ENCODE measurements around the gene CARNS1. TPM values are rescaled to one million over a fixed set of nuclear protein-coding genes. Genes with fewer than 3 reads are reported as not detected.
"Not testable (repeated sequence)": the region's sequence is repeated elsewhere in the genome, so short reads cannot be mapped to it uniquely, and the experiment has no call there.

CARNS1 gene
- total RNA-seq, 1 donor from 2014 or later: 0.68 TPM

DNA sequence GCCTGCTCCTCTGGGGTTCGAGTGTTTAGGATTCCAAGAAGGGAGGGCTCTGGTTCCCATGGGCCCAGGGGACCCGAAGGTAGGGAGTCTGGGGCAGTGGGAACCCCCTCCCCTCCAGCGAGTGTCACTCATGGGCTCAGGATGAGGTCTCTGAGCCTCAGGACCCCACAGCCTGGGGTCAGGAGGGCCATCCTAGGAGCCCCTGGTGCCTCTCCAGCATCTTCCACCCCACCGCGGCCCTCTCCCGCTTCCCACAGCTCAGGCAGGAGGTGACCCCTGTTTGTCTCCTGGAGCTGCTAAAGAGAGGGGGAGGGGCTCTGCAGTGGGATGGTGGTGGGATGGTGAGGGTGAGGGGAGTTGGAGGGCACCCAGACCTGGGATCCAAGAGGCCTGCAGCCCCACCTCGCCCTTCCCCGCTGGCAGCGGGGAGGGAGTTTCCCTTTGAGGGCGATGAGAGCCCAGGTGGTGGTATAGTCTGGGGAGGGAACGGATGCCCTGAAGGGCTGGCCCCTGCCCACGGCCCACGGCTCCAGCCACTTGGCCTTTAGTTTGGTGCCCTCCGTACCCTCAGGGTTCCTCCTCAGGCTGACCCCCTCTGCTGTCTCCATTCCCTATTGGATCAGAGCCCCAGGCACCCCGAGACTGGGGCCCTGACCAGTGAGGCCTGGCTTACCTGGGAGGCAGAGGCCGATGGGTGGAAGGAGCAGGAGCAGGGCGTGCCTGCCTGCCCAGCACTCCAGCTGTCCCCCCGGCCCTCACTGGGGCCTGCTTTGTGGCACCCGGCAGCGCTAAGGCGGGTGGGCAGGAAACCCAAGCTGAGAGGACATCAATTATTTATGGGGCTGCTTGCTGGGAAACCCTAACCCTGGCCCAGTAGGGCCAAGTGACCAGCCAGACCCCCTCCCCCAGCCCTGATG lies 38.6 kb downstream of the CARNS1 start:
- Mint-ChIP-seq H3K9me3 (no peaks in the 10 kb centered on the region), H3K36me3 (ENCODE audit: low read depth) (no peaks in the 10 kb centered on the region), H3K4me1 (ENCODE audit: low read depth) (peaks cover 5% of the 10 kb centered on the region), H3K27me3 (ENCODE audit: low read depth) (no peaks in the 10 kb centered on the region), H3K4me3 (ENCODE audit: low read depth) (no peak overlapping the region), H3K27ac (no peak overlapping the region)
- intact Hi-C loops (cut with micrococcal nuclease): no loop called here
- DNase-seq (ENCODE audit: low spot score): no peak

DNA sequence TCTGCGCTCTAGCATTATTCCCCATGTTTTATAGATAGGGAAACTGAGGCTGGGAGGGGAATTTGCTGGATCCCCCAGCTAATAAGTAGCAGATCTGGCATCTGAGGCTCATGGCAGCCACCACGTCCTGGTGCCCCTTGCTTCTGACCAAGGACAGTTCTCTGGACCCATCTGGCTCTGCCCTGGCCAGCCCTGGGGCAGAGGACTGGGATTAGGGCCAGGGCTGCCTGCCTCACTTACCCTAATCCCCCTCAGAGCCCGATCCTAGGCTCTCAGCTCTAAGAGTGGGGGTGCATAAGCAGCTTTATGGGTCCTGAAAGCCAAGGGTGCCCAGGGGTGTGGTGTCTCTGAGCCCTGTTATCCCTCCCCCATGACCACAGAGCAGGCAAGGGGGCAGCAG lies 39.6 kb downstream of the CARNS1 start, which contains the start of gene CABP4:
TSS of gene CABP4 (plus strand) at position 301 of the 400 bp plus-strand sequence. CDS start at position 371, 70 bp downstream.
- H3K9me3 Mint-ChIP-seq: no peaks in the 10 kb centered on the region
- H3K4me3 Mint-ChIP-seq (ENCODE audit: low read depth): no peak within 1 kb of the TSS
- DNase-seq (ENCODE audit: low spot score): no peak
- intact Hi-C loops (cut with micrococcal nuclease): no loop called here
- H3K27ac Mint-ChIP-seq: no peak within 1 kb of the TSS
- peaks cover 3% of the 10 kb centered on the region for H3K27me3 Mint-ChIP-seq (ENCODE audit: low read depth)
- H3K4me1 Mint-ChIP-seq (ENCODE audit: low read depth): peaks cover 2% of the 10 kb centered on the region
- no peaks in the 10 kb centered on the region for H3K36me3 Mint-ChIP-seq (ENCODE audit: low read depth)

DNA sequence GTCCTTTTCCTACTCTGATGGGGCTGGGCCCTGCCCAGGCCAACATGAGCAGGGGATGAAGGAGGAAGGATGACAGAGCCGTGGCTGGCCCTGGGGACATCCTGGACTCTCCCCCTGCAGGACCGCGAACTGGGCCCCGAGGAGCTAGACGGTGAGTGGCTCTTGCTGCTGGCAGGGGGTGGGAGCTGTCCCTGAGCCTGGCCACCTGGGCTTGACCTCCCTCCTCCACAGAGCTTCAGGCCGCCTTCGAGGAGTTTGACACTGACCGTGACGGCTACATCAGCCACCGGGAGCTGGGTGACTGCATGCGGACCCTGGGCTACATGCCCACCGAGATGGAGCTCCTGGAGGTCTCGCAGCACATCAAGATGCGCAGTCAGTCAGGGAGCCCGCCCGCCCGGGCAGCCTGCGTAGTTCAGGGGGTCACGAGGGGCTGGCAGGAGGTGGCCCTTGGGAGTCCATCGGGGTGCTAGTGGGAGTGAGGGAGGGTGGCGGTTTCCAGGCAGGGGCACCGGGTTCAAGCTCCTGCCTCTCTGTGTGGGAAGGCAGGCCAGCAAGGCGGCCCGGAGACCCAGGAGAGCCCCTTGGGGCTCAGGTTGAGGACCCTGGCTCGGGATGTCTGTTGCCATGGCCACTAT lies 40.7 kb downstream of the CARNS1 start:
- H3K4me3 Mint-ChIP-seq (ENCODE audit: low read depth): no peak overlapping the region
- H3K27ac Mint-ChIP-seq: no peak overlapping the region
- no peaks in the 10 kb centered on the region for H3K36me3 Mint-ChIP-seq (ENCODE audit: low read depth)
- peaks cover 4% of the 10 kb centered on the region for H3K4me1 Mint-ChIP-seq (ENCODE audit: low read depth)
- H3K9me3 Mint-ChIP-seq: no peaks in the 10 kb centered on the region
- intact Hi-C loops (cut with micrococcal nuclease): no loop called here
- peaks cover 6% of the 10 kb centered on the region for H3K27me3 Mint-ChIP-seq (ENCODE audit: low read depth)
- no peak for DNase-seq (ENCODE audit: low spot score)

DNA sequence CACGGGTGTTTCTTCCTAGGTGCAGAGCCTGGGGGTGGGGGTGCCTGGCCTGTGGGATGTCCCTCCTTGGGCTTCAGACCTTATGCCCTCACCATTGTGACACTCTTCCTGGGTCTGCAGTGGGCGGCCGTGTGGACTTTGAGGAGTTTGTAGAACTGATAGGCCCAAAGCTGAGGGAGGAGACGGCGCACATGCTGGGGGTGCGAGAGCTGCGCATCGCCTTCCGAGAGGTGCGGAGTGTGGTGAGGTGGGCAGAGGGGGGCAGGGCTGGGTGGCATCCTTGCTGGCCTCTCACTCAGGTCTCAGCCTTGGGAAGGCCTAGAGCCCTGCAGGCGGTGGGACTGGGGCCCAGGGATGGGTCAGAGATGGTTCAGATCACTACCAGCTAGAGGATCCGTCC lies 42.0 kb downstream of the CARNS1 start:
- Mint-ChIP-seq H3K4me3 (ENCODE audit: low read depth) (no peak overlapping the region), H3K27ac (no peak overlapping the region), H3K27me3 (ENCODE audit: low read depth) (peaks cover 6% of the 10 kb centered on the region), H3K36me3 (ENCODE audit: low read depth) (no peaks in the 10 kb centered on the region), H3K9me3 (no peaks in the 10 kb centered on the region), H3K4me1 (ENCODE audit: low read depth) (peaks cover 4% of the 10 kb centered on the region)
- no peak for DNase-seq (ENCODE audit: low spot score)
- intact Hi-C loops (cut with micrococcal nuclease): no loop called here

GRCh38 chr11:67458266-67458665 lies 42.8 kb downstream of the CARNS1 start:
- H3K27ac Mint-ChIP-seq: no peak overlapping the region
- peaks cover 4% of the 10 kb centered on the region for H3K4me1 Mint-ChIP-seq (ENCODE audit: low read depth)
- H3K27me3 Mint-ChIP-seq (ENCODE audit: low read depth): peaks cover 6% of the 10 kb centered on the region
- DNase-seq (ENCODE audit: low spot score): no peak
- H3K36me3 Mint-ChIP-seq (ENCODE audit: low read depth): no peaks in the 10 kb centered on the region
- H3K9me3 Mint-ChIP-seq: no peaks in the 10 kb centered on the region
- intact Hi-C loops (cut with micrococcal nuclease): no loop called here
- no peak overlapping the region for H3K4me3 Mint-ChIP-seq (ENCODE audit: low read depth)

- intact Hi-C loops (cut with micrococcal nuclease): no loop called here
- Mint-ChIP-seq H3K27me3 (ENCODE audit: low read depth) (peaks cover 6% of the 10 kb centered on the region), H3K9me3 (no peaks in the 10 kb centered on the region), H3K4me3 (ENCODE audit: low read depth) (no peak overlapping the region), H3K4me1 (ENCODE audit: low read depth) (peaks cover 26% of the 10 kb centered on the region), H3K27ac (no peak overlapping the region), H3K36me3 (ENCODE audit: low read depth) (peaks cover 12% of the 10 kb centered on the region)
- no peak for DNase-seq (ENCODE audit: low spot score)
These were observed 47.7 kb downstream of the CARNS1 start for GRCh38 chr11:67463186-67463585.

DNA sequence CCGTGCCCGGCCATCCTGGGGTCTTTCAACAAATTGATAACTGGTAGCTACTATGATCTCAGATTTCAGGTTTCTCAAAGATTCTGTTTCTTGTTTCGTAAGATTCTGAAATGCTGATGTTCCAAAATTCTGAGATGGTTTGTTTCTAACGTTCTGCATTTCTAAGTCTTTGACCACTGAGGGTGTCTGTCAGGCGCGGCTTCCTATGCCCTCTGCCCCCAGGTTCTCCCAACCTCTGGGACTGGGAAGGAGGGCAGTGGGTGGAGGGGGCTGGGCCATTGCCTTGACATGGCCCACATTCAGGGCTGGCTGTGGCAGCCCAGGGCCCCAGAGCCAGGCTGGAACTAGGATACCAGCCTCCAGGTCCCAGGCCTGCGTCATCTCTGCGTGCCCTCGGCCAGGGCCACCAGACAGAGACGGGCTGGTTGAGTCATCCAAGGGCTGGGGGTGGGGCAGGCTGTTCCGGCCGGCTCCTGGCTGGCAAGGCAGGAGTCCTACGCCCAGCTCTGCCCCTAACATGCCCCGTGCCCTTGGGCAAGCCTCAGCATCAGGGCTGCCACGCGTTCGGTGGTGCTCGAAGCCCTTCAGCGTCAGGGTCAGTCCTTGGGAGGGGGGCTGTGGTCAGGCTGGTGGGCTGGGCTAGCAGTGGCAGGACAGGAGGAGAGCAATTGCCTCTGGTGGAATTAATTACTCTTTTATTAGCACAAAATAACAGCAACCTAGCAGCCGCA lies 48.4 kb downstream of the CARNS1 start:
- Mint-ChIP-seq H3K27me3 (ENCODE audit: low read depth) (peaks cover 6% of the 10 kb centered on the region), H3K4me3 (ENCODE audit: low read depth) (peak overlapping the region; percentile 87), H3K27ac (peak overlapping the region; percentile 80), H3K4me1 (ENCODE audit: low read depth) (peaks cover 29% of the 10 kb centered on the region), H3K9me3 (no peaks in the 10 kb centered on the region), H3K36me3 (ENCODE audit: low read depth) (peaks cover 12% of the 10 kb centered on the region)
- intact Hi-C loops (cut with micrococcal nuclease): loop anchor here (1.0 kb wide), 1 partner anchor 44 kb away; the partner anchor contains the start of gene CDK2AP2
- no peak for DNase-seq (ENCODE audit: low spot score)

- intact Hi-C loops (cut with micrococcal nuclease): loop anchor here (1.0 kb wide), 1 partner anchor 44 kb away; the partner anchor contains the start of gene CDK2AP2
- peak overlapping the region; percentile 87 for H3K4me3 Mint-ChIP-seq (ENCODE audit: low read depth)
- peaks cover 6% of the 10 kb centered on the region for H3K27me3 Mint-ChIP-seq (ENCODE audit: low read depth)
- H3K9me3 Mint-ChIP-seq: no peaks in the 10 kb centered on the region
- peak; percentile 90 for DNase-seq (ENCODE audit: low spot score)
- peaks cover 12% of the 10 kb centered on the region for H3K36me3 Mint-ChIP-seq (ENCODE audit: low read depth)
- H3K4me1 Mint-ChIP-seq (ENCODE audit: low read depth): peaks cover 29% of the 10 kb centered on the region
- peak overlapping the region; percentile 80 for H3K27ac Mint-ChIP-seq
These were observed 49.1 kb downstream of the CARNS1 start for GRCh38 chr11:67464411-67465188.

GRCh38 chr11:67465189-67465510 lies 49.7 kb downstream of the CARNS1 start:
- Mint-ChIP-seq H3K4me3 (ENCODE audit: low read depth) (peak overlapping the region; percentile 87), H3K27ac (peak overlapping the region; percentile 80), H3K36me3 (ENCODE audit: low read depth) (peaks cover 12% of the 10 kb centered on the region), H3K4me1 (ENCODE audit: low read depth) (peaks cover 26% of the 10 kb centered on the region), H3K27me3 (ENCODE audit: low read depth) (peaks cover 3% of the 10 kb centered on the region), H3K9me3 (no peaks in the 10 kb centered on the region)
- DNase-seq (ENCODE audit: low spot score): no peak
- intact Hi-C loops (cut with micrococcal nuclease): no loop called here

DNA sequence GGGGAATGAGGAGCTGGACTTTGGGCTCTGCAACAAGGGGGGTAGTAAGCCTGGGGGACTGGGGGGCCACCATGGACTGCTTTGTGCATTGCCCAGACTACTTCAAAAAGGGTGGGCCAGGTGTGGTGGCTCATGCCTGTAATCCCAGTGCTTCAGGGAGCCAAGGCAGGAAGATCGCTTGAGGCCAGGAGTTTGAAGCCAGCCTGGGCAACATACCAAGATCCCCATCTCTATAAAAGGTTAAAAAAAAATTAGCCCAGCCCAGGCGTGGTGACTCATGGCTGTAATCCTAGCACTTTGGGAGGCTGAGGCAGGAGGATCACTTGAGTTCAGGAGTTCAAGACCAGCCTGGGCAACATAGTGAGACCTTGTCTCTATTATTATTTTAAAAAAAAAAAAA lies 50.1 kb downstream of the CARNS1 start:
- intact Hi-C loops (cut with micrococcal nuclease); DNase-seq (ENCODE audit: low spot score); H3K27me3 Mint-ChIP-seq (ENCODE audit: low read depth); H3K9me3 Mint-ChIP-seq: not testable (repeated sequence)
- Mint-ChIP-seq H3K36me3 (ENCODE audit: low read depth) (peaks cover 12% of the 10 kb centered on the region), H3K27ac (peak overlapping the region; percentile 80), H3K4me1 (ENCODE audit: low read depth) (peaks cover 25% of the 10 kb centered on the region), H3K4me3 (ENCODE audit: low read depth) (peak overlapping the region; percentile 87)

- peaks cover 25% of the 10 kb centered on the region for H3K4me1 Mint-ChIP-seq (ENCODE audit: low read depth)
- no peaks in the 10 kb centered on the region for H3K9me3 Mint-ChIP-seq
- peak overlapping the region; percentile 45 for H3K4me3 Mint-ChIP-seq (ENCODE audit: low read depth)
- no peak for DNase-seq (ENCODE audit: low spot score)
- H3K36me3 Mint-ChIP-seq (ENCODE audit: low read depth): peaks cover 12% of the 10 kb centered on the region
- intact Hi-C loops (cut with micrococcal nuclease): no loop called here
- H3K27me3 Mint-ChIP-seq (ENCODE audit: low read depth): no peaks in the 10 kb centered on the region
- H3K27ac Mint-ChIP-seq: no peak overlapping the region
These were observed 50.9 kb downstream of the CARNS1 start for GRCh38 chr11:67466367-67466766.

Data from activated T-helper 2 cell treated with anti-CD3 and anti-CD28 coated beads, Interferon-gamma antibody, Interleukin-2, Interleukin-4, amounts not matched to agents 10 μg/mL and 5 μg/mL and 100 μg/mL, durations not matched to agents 14 hours and 24 hours and 36 hours (primary cell).